A204.1 (cell line): ENCODE measurements around the gene SFMBT2.

Source experiments
- FAIRE-seq: peaks from 2 replicates; lab custom pipeline; 2012; peaks lifted over from hg19 to GRCh38; lab: Jason Lieb, UNC

SFMBT2 gene

GRCh38 chr10:7133958-7134357, 276.9 kb downstream of the SFMBT2 start:
- no peak for FAIRE-seq

GRCh38 chr10:7133278-7133677, 277.6 kb downstream of the SFMBT2 start:
- no peak for FAIRE-seq

GRCh38 chr10:7130191-7130911, 280.5 kb downstream of the SFMBT2 start:
- FAIRE-seq: no peak

- no peak for FAIRE-seq
These were observed 287.1 kb downstream of the SFMBT2 start for GRCh38 chr10:7123774-7124173.

GRCh38 chr10:7122561-7122960, 288.3 kb downstream of the SFMBT2 start:
- no peak for FAIRE-seq

- FAIRE-seq: no peak
These were observed 289.6 kb downstream of the SFMBT2 start for GRCh38 chr10:7121154-7121797.

- FAIRE-seq: no peak
These were observed 291.4 kb downstream of the SFMBT2 start for GRCh38 chr10:7119325-7120015.

- no peak for FAIRE-seq
These were observed 292.8 kb downstream of the SFMBT2 start for GRCh38 chr10:7117806-7118674.

- FAIRE-seq: no peak
These were observed 293.5 kb downstream of the SFMBT2 start for GRCh38 chr10:7117177-7117799.

GRCh38 chr10:7111561-7111960, 299.3 kb downstream of the SFMBT2 start:
- FAIRE-seq: no peak

GRCh38 chr10:7111089-7111488, 299.7 kb downstream of the SFMBT2 start:
- no peak for FAIRE-seq
